SK-N-SH treated with all-trans-retinoic acid at 6 μM for 48 hours (cell line): ENCODE measurements around the gene IL6ST.

ENCODE experiments used
- ARNTL ChIP-seq: fragments of 450-650 bp; formaldehyde crosslinking; IDR thresholded peaks from 2 replicates; pipeline ENCODE4 v1.5.0; 2020; ENCODE audit warnings: low read depth, mild to moderate bottlenecking, moderate library complexity, borderline replicate concordance
- CREB5 ChIP-seq: fragments of 250-450 bp; sonication (Bioruptor Pico); IDR thresholded peaks from 2 replicates; pipeline ENCODE4 v1.5.1; 2020; ENCODE audit warnings: low read depth, mild to moderate bottlenecking, moderate library complexity
- CSRNP3 ChIP-seq: fragments of 250-450 bp; sonication (Bioruptor Pico); IDR thresholded peaks from 2 replicates; pipeline ENCODE4 v1.5.1; 2021; ENCODE audit warnings: mild to moderate bottlenecking, moderate library complexity
- ESRRG ChIP-seq: fragments of 250-450 bp; sonication (Bioruptor Pico); IDR thresholded peaks from 2 replicates; pipeline ENCODE4 v1.6.1; 2021; ENCODE audit warnings: mild to moderate bottlenecking
- GLIS3 ChIP-seq: fragments of 250-450 bp; sonication (Bioruptor Pico); IDR thresholded peaks from 2 replicates; pipeline ENCODE4 v1.5.0; 2020; ENCODE audit warnings: mild to moderate bottlenecking, moderate library complexity
- RARB ChIP-seq: fragments of 250-450 bp; sonication (Bioruptor Pico); IDR thresholded peaks from 2 replicates; pipeline ENCODE4 v1.8.0; 2021; ENCODE audit warnings: mild to moderate bottlenecking, moderate library complexity
- SNAI2 ChIP-seq: fragments of 250-450 bp; sonication (Bioruptor Pico); IDR thresholded peaks from 2 replicates; pipeline ENCODE4 v1.5.0; 2020; ENCODE audit warnings: mild to moderate bottlenecking, moderate library complexity
- TOX ChIP-seq: fragments of 250-450 bp; sonication (Bioruptor Pico); IDR thresholded peaks from 2 replicates; pipeline ENCODE4 v1.8.0; 2021; ENCODE audit warnings: mild to moderate bottlenecking, moderate library complexity, borderline replicate concordance
- TSHZ2 ChIP-seq: fragments of 250-450 bp; sonication (Bioruptor Pico); IDR thresholded peaks from 2 replicates; pipeline ENCODE4 v1.5.0; 2020; ENCODE audit warnings: mild to moderate bottlenecking, moderate library complexity
- ZFP30 ChIP-seq: fragments of 450-650 bp; formaldehyde crosslinking; IDR thresholded peaks from 2 replicates; pipeline ENCODE4 v1.5.0; 2022; ENCODE audit warnings: mild to moderate bottlenecking, moderate library complexity
- ZNF565 ChIP-seq: fragments of 450-650 bp; formaldehyde crosslinking; conservative IDR thresholded peaks from 2 replicates; pipeline ENCODE4 v1.5.0; 2020; ENCODE audit warnings: low read depth, mild to moderate bottlenecking, moderate library complexity

- TF ChIP-seq SNAI2 (CRISPR knock-in tag) (no peak), TOX (no peak), CSRNP3 (CRISPR knock-in tag) (no peak), ARNTL (CRISPR knock-in tag) (no peak), GLIS3 (CRISPR knock-in tag) (no peak), ZNF565 (CRISPR knock-in tag) (no peak), ZFP30 (CRISPR knock-in tag) (no peak), CREB5 (no peak), TSHZ2 (CRISPR knock-in tag) (no peak), ESRRG (CRISPR knock-in tag) (no peak), RARB (CRISPR knock-in tag) (no peak)
Measured at GRCh38 chr5:55936100-55936693, 58.6 kb downstream of the IL6ST start.
